GM23248 (cell line): ENCODE results near the gene INKA1.

Experiments
- EZH2 ChIP-seq: fragments of 200-600 bp; sonication (generic); IDR thresholded peaks from 2 replicates; pipeline ENCODE4 v1.6.1; 2018; ENCODE audit warnings: antibody characterized with exemption, mild to moderate bottlenecking; ENCODE audit not compliant: insufficient read depth, poor library complexity, severe bottlenecking
- EZH2phosphoT487 ChIP-seq: fragments of 200-600 bp; sonication (generic); IDR thresholded peaks from 2 replicates; pipeline ENCODE4 v1.6.1; 2018; ENCODE audit warnings: antibody characterized with exemption, moderate library complexity, mild to moderate bottlenecking, low read depth; ENCODE audit not compliant: insufficient read depth

DNA sequence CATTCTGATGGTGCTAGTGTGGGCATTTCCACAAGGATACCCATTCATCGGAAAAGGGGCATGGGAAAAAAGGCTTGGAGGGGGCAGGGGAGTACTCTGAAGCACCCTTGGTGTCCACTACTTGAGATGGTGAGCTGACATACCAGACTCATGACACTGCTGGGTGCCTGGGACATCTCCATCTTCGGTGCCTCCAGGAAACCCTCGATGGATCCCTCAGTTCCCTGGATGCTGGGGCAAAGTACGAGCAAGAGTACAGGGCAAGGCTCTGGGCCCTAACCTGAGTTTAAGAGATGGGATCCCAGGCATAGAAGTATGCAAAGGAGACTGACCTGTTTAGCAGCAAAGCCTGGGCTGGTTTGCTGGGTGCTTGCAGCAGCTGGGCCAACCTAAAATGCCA lies 11.5 kb upstream of the INKA1 start:
- TF ChIP-seq EZH2phosphoT487 = no peak
- TF ChIP-seq EZH2 = no peak
